HG02610 (cell line): ENCODE data around the gene HOXC13.

Source experiments
- ATAC-seq: cut with Tn5 transposase; IDR thresholded peaks from one replicate; pipeline ENCODE4 v1.9.1; 2021; ENCODE audit warnings: mild to moderate bottlenecking, moderate library complexity; ENCODE audit not compliant: unreplicated experiment

HOXC13 gene

GRCh38 chr12:53969588-53970259 lies 31.1 kb downstream of the HOXC13 start:
- ATAC-seq: no peak

- ATAC-seq: no peak
Observed at GRCh38 chr12:53970451-53970850, 31.8 kb downstream of the HOXC13 start.

GRCh38 chr12:53971129-53971528 lies 32.5 kb downstream of the HOXC13 start:
- ATAC-seq: no peak

DNA sequence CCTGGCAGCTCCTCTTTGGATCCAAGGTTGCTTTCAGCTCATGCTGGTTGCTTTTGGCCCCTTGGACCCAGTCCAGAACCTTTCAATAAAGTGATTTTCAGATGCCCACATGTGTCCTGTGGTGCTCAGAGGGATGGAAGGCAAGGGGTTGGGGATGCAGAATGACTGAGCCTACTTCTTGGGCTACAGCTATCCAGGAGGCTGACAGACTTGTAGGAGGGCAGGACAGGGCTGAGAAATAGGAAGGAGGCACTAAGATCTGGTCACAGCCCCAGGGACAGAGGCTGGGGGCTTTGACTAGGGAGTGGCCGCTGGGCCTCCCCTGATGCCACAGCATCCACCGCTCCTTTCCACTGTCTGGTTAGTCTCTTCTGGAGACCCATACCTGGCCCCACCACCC lies 33.1 kb downstream of the HOXC13 start:
- no peak for ATAC-seq

GRCh38 chr12:53972152-53972702 lies 33.6 kb downstream of the HOXC13 start:
- ATAC-seq: no peak

DNA sequence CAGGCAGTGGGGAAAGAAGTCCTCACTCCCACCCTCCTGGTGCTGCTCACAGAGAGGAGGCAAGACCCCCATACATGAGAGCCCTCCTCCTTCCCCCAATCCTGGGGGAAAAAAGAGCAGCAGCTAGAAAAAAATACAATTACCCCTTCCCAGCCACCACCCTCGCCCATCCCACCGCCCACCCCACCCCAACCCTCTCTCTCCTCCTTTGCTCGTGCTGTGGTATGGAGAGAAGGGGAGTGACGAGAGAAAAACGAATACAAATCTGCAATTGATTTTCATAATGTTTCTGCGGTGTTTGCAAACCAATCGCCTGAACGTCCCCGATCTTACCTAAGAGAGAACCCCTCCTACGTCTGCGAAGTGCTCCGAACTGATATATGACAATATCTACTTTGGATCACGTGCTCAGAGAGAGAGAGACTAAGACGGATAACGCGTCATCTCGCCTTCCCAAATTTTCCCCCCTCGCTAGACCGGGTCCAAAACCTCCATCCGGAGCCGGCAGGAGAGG lies 34.1 kb downstream of the HOXC13 start, which contains the start of gene HOXC11:
Gene HOXC11, plus strand, starts transcription at position 405 of the 514 bp plus-strand sequence. CDS start 116 bp downstream, outside the sequence.
- ATAC-seq: no peak

GRCh38 chr12:53973236-53974042 lies 34.8 kb downstream of the HOXC13 start:
- ATAC-seq: no peak

- ATAC-seq: no peak
Observed at GRCh38 chr12:53974084-53975063, 35.7 kb downstream of the HOXC13 start, which contains the start of gene HOTAIR. Gene HOTAIR, minus strand, starts transcription at chr12:53974954.

- ATAC-seq: no peak
Observed at GRCh38 chr12:53975064-53975471, 36.4 kb downstream of the HOXC13 start.

- ATAC-seq: no peak
Observed at GRCh38 chr12:53975479-53976152, 37.0 kb downstream of the HOXC13 start.

GRCh38 chr12:53976172-53976822 lies 37.7 kb downstream of the HOXC13 start:
- no peak for ATAC-seq

- no peak for ATAC-seq
Observed at GRCh38 chr12:53976823-53977595, 38.4 kb downstream of the HOXC13 start.

DNA sequence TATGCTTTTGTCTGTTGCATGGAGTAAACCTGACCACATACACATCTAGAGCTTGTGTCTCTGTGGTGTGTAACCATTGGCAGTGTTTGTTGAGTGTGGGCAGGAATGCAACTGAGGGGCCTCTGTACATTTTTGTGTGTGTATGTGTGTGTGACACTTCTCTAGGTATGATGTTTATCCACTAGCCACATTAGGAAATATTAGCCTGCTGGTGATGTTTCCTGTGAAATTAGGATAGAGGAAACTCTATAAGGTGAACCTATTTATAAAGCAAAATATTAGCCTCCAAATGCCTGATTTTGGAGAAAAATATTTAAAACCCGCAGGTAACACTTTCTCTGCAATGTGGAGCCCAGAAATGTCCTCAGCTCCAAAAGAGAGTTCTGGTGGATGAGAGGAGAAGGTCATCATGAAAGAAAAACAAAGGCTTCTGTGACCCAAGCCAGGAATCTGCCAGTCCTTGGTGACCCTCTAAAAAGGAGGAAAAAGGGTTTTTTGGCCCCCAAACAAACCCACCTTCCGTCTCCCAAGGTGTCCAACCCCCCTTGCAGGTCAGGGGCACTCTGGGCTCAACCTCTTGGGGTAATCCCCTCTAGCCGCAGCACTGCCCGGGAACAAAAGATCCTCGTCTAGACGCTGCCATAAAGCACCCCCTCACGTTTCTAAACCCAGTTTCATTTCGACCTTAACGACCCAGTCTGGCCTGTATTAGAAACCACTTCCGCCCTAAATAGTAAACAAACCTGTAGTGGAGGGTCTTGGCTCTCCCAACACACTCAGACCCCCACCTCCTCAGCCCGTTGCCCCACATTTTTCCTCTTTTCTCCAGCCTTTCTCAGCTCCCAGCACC lies 39.2 kb downstream of the HOXC13 start:
- ATAC-seq: no peak

- no peak for ATAC-seq
Observed at GRCh38 chr12:53978477-53979356, 40.1 kb downstream of the HOXC13 start.

- no peak for ATAC-seq
Observed at GRCh38 chr12:53980104-53980801, 41.6 kb downstream of the HOXC13 start.
